DMS53 treated with DMSO at 0.1 percent for 48 hours (cell line): ENCODE results near the gene TOX2.

Source experiments
- DNase-seq: peaks from one replicate; lab custom pipeline; 2025; ENCODE audit not compliant: unreplicated experiment; lab: John Stamatoyannopoulos, UW

The TOX2 gene

DNA sequence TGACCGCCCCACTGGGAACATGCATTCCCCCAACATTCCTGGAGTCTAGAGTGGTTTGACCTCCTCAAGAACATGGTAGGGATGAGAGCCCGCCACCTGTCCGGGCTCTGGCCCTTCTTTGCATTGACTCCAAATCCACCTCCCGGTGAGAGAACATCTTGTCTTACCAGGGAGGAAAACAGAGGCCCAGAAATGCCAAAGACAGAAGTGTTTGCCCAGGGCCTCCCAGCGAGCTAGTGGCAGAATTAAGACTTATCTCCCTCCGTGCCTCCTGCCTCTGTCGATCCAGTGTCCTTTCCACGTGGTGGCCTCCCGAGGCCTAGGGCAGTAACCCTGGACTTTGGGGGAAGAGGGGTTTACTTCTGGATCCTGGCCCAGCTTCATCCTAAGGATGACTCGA, 137.5 kb downstream of the TOX2 start:
- no peak for DNase-seq

DNA sequence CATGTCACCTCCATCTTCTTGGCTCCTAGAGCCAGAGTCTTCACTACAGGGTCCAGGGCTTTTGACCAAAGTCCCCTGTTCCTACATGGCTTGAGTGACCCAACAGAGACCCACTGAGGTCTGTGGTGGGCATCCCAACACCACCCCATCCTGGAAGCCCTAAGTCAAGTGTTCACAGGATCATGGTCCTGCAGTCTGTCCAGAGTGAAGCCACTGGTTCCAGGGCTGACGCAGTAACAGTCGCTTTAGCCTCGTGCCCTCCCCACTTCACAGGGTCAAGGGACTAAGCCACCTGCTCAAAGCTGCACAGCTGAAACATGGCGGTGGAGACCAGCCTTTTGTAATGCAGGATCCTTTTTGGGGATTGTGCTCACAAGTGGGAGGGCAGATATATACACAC, 138.4 kb downstream of the TOX2 start:
- DNase-seq: no peak

DNA sequence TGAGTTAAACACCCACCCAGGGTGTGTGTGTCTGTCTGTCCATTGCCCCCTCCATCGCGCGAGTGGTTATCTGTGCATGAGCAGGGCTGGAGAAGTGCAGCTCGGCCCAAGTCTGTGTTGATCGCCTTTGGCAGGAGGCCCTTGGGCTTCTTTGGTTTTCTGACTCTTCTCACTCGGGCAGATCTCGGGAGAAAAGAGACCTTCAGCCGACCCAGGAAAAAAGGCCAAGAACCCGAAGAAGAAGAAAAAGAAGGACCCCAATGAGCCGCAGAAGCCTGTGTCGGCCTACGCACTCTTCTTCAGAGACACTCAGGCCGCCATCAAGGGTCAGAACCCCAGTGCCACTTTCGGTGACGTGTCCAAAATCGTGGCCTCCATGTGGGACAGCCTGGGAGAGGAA, 139.5 kb downstream of the TOX2 start:
- no peak for DNase-seq

DNA sequence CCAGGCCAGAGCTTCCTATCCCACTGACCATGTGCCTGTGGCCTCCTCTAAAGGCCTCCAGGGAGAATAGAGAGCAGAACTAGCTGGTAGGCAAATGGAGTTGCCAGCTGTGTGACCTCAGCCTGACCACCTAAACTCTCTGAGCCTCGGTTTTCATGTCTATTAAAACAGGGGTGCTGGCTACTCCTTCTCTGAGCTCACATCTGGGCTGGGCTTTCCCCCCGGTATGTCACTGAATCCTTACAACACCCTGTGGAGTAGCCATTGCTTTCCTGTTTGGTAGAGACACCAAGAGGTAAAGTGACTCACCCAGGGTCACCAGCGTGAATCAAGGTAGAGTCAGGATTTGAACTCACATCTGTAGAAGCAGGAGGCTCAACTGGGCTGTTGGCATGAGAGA, 140.2 kb downstream of the TOX2 start:
- DNase-seq: no peak

DNA sequence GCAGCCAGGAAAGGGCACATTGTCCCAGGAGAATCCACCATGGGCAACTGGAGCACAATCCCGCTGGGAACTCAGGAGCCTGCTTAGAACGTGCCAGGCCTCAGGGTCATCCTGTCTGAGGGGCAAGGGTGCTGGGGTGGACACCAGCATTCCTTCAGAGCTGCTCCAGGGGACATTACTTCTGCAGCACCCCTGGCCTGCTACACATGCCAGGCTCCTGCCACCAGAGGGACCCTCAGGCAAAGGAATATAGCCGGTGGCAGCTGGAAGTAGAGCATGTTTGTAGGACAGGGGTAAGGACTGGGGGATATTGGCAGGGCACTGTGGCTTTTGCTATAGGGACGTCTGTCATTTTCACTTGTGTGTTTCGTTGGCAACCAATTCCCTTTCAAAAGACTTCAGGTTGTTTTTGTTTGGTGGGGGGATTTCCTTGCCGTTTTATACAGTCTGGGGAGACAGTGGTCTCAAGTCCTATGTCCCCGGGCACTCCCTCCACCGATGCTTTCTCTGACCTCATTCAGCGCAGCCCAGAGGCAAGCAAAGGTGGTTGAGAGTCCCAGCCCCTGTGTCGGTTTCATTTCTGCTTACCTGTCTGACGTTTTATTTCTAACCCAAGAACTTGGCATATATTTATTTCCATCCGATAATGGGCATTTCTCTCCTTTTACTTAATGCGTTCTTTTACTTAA, 141.5 kb downstream of the TOX2 start:
- no peak for DNase-seq

DNA sequence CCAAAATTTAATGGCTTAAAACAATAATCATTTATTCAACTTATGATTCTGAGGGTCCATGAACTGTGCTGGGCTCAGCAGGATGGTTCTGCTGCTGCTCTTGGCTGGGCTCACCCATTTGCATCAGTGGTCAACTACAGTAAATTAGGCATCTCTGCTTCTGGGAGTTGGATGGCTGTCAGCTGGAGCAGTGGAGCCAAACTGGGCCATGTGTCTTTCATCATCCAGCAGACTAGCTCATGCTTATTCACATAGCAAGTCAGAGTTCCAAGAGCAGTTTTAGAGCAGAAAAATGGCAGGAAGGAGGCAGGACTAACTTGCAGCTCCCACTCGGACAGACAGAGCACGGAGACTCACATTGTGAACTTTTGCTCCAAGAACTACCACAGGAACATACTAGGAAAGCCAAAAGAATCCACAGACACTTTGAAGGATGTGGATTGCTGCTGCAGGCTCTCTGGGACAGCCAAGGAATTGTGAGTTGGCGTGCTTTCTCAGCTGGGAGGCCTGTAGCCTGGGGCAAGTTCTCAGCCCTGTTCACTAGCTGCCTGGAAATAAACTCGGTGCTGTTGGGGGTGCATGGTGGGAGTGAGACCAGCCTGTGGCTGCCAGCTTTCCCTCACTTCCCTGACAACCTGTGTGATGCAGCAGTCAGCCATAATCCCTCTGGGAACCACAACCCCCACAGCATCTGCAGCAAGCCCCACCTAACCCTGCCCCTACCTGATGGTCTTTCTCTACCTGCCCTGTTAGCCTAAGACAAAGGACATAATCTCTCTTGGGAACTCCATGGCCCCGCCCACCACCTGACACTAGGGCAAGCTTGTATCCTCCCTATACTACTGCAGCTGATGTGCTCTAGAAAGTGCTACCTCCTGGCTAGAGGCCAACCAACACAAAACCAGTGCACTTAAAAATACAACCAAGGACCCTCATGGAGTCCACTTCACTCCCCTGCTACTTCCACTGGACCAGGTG, 143.3 kb downstream of the TOX2 start:
- DNase-seq: no peak

DNA sequence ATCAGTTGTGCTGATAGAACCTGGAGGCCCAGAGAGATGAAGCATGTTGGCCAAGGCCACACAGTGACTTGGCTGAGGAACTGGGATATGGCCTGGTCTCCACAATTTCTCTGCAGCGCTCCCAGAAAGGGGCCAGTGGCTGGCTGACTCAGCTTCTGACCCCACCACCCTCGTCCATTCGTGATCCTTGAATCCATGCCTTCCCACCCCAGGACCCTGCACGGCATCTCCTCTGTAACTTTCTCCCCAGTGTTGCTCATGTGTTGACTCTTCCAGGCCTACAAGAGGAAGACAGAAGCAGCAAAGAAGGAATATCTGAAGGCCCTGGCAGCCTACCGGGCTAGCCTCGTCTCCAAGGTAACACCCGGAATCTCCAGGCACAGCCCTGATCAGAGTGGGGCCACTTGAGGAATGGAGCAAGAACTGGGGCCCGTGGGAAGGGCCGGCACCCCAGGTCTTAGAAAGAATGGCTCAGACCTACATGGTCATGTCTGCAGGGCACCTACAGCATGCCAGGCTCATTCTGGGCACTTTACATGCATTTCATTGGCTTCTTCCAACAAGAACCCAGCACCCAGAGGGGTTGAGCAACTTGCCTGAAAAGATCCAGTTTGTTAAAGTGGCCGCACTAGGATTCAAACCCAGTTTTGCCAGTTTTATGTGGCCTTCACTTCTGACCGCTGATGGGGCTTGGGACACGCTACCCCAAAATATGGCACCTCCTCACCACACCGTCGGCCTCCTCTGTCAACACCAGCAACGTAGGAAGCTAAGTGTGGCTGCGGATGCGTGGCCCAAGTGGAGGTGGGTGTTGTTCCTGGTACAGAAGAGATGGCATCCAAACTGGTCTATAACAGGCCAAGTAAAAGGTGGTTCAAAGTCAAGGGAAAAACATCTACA, 150.1 kb downstream of the TOX2 start:
- DNase-seq: no peak

DNA sequence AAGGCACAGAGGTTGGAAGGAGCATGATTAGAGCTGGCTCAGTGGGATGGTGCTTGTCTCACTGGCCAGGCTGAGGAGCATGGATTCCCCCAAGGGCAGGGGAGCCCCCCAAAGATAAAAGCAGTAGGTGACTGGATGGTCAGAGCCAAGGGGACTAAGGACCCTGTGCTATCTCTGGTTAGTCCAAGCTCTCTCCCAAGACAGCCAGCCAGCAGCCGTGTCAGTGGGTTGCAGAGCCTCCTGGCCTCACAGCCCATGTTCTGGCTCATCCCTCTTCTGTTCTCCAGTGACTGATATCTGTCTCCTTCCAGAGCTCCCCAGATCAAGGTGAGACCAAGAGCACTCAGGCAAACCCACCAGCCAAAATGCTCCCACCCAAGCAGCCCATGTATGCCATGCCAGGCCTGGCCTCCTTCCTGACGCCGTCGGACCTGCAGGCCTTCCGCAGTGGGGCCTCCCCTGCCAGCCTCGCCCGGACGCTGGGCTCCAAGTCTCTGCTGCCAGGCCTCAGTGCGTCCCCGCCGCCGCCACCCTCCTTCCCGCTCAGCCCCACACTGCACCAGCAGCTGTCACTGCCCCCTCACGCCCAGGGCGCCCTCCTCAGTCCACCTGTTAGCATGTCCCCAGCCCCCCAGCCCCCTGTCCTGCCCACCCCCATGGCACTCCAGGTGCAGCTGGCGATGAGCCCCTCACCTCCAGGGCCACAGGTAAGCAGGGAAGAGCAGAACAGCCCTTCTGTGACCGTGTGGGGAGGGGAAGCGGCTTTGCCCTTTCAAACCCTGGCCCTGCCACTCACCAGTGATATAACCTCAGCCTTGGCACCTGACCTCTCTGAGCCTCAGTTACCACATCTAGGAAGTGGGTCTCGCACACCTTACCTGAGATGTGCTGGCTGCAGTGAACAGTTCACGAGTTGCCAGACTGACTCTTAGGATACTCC, 151.0 kb downstream of the TOX2 start:
- no peak for DNase-seq

DNA sequence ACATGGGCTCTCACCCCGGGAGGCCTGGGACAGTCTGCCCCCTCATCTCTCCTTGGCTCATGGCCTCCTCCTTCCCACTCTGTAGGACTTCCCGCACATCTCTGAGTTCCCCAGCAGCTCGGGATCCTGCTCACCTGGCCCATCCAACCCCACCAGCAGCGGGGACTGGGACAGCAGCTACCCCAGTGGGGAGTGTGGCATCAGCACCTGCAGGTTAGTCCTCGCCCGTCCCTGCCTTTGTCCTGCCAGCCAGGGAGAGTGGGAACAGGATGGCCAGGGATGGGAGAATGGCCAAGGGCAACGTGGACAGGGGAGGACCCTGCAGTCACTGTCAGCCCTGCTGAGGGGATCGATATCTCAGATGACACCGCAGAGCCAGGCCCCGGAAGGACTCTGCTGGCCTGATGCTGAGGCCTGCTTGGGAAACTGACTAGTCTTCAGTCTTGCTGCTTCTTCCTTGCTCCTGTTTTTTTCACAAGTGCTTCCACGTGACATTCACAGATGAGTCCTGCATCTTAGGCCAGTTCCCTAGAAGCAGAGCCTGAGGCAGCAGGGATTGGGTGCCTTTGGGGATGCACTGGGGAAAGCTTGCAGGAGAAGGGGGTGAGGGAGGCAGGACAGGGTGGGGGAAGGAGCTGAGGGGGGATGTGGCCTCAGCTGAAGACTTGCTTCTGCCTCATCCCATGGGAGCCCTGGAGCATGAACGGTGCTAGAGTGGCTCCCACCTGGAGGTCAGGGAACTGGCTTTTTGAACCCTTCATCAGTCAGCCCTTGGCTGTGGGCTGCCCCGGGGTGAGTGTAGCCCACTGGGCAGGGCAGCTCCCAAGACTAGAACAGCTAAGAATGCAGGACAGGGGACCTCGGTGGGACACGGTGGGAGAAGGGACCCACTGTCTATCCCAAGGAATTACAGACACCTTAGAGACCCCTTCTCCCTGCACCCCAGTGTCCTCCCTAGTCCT, 152.3 kb downstream of the TOX2 start:
- no peak for DNase-seq

DNA sequence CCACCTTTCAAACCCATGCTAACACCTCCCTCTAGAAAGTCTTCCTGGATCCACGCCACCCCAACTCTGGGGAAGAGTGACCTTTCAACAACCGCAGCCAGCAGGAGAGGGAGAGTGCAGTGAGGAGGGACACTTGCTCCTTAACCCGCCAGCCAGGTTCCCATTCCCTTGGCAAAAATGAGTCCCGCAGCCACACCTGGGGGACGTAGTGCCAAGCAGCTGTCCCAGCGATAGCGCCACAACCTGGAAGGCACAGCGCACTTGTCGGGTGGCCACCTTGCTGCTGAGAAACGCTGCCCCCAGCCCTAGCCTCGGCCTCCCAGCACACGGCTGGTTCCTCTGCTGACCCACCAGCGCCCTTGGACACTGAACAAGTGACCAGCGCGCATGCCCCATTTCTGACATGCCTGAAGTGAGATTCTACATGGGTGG, 153.0 kb downstream of the TOX2 start:
- no peak for DNase-seq

DNA sequence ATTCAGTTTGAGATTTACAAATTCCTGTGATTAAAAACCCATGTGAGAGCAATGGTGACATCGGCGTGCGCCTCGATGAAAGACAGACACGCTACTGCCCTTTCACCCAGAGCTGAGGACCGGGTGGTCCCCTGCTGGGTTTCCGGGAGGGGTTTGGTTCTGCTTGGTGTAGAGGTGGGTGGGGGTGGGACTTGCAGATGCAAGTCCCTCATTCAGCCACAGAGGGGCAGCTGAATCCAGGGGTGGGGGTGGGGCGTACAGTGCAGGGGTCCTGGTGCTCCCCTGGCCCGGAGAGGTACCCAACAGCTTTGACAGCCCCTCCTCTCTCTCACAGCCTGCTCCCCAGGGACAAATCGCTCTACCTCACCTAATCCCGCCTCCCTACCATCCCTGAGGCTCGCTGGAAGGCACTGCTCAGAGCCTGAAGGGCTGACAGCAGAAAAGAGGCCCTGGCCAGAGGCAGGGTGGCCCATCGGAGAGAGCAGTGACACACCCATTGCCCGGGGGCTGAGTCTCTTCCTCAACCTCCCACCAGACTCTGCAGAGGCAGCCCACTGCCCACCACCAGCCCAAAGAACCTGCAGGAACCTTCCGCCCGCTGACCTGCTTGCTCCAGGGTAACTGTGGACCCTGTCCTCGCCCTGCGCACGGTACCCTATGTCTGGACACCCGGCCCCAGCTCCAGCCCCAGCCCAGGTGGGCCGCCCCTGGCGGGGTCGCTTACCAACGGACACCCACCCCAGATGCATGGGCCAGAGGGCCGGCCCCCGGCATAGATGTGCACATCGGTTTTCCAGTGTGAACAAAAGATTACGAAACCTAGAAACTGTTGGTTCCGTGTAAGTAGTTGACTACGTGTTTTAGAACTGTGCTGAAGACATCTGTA, 153.9 kb downstream of the TOX2 start:
- DNase-seq: no peak

DNA sequence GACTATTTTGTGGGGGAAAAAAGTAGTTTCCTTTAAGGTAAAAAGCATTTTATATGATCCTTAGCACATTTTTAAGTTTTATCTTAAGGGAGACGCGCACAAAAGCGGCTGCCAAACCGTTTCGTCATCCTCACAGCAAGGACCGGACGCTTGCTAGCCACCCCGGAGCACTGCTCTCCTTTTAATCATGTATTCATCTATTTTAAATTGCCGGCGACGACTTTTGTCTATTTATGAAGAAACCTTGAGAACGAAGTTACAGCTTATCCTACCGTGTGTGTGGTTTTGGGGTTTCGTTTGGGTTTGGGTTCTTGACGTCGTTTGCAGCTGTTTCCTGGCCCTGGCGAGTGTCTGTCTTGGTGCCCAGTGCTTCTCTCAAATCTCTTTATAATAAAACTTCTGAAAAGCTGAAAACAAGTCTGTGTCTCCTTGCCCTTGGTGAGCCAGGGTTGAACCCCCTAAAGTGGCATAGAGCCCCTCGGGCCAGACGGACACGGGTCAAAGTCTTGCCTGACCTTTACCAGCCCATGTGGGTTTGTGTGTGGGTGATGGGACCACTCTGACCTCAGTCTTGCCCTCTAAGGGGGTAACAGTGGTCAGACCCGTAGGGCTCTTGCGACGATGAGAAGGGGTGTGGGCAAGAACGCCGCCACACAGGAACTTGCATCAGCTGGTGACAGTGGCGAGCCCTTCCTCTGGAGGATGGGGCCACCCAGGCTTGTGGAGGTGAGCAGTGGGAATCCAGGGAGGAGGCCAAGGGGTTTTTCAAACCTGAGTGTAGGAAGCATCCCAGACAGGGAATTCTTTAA, 154.8 kb downstream of the TOX2 start:
- no peak for DNase-seq

DNA sequence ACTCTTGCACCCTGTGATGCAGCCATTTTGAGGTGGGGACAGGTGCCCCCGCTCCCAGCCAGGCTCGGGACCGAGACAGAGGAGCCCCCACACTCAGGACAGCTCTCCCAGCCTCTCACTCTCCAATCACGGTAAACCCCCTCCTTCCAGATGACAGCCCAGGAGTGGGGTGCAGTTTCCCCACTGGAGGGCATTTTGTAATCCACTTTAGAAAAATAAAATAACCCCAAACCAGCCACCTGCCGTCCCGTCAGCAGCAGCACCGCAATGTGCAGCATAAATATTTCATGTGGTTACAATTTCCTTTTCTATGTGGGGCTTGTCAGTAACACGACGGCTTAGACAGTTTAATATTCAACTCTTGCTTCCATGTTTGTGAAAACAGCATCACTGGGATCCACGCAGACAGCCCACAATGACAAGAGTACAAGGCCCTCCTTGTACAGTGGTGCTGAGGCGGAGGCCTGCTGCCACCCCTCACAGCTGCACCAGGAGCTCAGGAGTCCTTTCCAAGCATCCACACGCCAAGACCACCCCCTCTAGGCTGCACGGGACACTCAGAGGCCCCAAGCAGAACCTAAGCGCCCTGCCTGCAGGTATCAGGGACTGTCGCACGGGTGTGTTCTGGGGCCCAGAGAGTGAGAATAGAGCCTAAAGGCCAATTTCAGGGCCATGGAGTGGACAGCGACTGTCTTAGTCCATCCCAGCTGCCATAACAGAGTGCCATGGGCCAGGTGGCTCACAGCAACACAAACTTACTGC, 155.7 kb downstream of the TOX2 start:
- no peak for DNase-seq

DNA sequence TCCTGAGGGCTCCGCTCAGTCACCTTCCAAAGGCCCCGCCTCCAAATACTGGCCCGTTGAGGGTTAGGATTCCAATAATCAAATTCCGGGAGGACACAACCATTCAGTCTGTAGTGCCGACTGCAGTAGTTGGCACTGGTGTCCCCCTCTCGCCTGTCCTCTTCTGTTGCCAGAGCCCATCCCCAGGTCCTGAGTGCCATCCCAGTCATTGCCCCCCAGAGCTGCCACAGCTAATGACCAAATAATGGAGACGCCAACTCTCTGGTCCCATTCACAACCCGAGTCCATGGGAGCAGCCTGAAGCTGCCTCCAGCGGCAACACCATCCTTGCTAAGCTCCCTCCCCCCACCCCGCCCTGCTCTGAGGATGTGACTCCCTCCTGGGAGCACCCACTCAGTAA, 156.4 kb downstream of the TOX2 start:
- no peak for DNase-seq

DNA sequence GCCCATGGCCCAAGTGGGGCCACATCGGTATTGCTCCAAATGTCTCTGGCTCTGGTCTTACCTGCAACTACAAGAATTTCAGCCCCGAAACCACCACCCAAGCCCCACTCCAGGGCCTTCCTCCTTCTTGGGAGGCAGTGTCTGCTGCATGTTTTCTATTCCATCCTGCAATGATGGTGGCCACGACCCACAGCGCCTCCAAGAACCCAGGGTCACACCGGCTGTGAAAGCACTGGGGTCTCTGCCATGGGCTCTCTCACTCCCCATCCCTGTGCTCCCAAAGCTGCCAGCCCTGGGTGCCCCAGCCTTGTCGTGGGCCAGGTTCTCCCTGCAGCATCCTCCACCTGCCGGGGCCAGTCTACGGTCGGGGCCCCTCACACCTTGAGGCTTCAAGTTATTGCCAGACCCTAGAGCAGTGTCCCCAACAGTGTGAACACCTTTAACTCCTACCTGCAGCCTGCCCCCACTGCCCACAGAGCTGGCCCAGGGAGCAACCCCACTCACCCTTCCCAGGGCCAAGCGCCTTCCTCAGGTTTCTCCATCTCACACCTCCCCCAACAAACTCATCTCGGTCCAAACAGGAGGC, 157.0 kb downstream of the TOX2 start:
- DNase-seq: no peak

DNA sequence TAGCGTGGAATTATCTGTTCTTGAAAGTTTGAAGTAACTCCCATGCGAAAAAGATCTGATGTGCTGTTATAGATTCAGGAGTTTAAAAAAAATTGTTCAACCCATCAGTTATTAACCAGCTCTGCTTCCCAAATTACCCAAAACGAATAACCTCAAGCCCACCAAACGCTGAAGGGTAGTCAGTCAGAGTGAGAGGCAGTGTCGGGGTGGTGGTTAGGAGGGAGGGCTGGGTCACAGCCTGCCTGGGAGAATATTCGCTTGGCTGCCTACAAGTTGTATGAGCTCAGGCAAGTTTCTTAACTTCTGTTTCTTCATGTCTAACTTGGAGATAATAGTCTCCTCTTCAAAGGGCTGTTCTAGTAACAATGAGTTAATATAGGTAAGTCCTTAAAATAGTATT, 157.7 kb downstream of the TOX2 start:
- no peak for DNase-seq
